NCI-H2196 (cell line): ENCODE data around the gene TMX4.
"Not testable (repeated sequence)": the region's sequence is repeated elsewhere in the genome, so short reads cannot be mapped to it uniquely, and the experiment has no call there.

Experiments used
- DNase-seq: peaks from one replicate; lab custom pipeline; 2025; ENCODE audit not compliant: unreplicated experiment; lab: John Stamatoyannopoulos, UW

TMX4 gene, protein sequence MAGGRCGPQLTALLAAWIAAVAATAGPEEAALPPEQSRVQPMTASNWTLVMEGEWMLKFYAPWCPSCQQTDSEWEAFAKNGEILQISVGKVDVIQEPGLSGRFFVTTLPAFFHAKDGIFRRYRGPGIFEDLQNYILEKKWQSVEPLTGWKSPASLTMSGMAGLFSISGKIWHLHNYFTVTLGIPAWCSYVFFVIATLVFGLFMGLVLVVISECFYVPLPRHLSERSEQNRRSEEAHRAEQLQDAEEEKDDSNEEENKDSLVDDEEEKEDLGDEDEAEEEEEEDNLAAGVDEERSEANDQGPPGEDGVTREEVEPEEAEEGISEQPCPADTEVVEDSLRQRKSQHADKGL

DNA sequence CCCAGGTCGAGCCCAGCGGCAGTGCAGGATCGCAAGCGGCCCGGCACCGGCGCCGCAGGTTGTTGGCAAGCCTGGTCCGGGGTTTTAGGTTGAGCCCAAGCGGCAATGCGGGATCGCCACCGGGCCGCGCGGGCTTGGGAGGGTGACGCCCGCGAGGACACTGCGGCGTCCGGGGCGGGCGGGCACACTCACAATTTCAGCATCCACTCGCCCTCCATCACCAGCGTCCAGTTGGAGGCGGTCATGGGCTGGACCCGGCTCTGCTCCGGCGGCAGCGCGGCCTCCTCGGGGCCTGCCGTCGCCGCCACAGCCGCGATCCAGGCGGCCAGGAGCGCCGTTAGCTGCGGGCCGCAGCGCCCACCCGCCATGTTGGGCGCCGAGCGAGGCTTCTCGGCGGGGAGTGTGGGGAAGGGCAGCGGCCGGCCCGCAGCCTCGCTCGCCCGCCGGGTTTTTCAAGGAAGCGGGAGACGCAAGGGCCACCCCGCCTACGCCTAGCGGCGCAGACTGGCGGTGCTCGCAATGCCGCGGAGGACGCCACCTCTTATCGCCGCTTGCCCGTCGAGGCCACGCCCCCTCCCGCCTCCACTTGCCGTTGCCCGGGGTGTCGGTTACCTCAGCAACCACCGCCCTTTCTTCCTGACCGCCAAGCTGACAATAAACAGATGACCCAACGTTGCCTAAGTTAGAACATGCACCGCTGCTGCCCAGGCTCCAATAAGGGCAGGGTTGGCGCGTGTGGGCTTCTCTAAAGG, at the start of gene TMX4:
TSS of gene TMX4 (minus strand) at position 516 of the 752 bp plus-strand sequence. CDS start at position 368, 148 bp downstream.
- DNase-seq: peak; percentile 98

DNA sequence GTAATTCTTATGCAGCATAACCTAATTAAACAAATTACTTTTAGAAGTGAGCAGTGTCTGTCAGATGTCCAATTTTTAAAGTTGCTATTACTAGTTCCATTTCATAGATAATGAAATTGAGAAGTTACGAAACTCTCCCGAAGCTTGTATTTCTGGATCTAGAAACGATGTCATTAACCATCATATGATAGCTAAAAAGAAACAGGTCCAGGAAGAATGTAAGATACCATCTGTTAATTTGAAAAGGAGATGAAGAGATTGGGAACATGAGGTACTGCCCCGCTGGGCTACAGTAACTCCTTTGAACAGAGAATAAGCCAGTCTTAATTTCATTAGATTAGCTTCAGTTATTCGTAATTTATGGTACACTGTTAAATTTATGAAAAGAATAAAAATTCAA, 47.5 kb upstream of the TMX4 start:
- DNase-seq: no peak

DNA sequence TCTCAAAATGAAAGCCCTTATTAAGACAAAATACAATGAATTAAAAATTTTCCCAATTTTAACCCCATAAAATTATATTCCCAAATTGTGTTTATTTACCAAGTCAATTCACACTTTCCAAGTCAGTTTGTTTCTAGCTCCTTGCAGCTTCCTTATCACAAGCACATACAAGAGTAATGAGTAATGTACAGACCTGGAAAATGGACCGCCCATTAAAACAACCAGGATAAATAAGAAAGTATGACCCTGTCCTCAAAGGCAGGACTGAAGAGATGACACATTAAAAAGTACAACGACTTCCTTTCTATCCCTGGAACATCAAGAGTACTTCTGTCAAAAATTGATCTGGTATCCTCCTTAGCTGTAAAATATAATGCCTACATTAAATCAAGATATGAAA, 47.1 kb upstream of the TMX4 start:
- DNase-seq: no peak

DNA sequence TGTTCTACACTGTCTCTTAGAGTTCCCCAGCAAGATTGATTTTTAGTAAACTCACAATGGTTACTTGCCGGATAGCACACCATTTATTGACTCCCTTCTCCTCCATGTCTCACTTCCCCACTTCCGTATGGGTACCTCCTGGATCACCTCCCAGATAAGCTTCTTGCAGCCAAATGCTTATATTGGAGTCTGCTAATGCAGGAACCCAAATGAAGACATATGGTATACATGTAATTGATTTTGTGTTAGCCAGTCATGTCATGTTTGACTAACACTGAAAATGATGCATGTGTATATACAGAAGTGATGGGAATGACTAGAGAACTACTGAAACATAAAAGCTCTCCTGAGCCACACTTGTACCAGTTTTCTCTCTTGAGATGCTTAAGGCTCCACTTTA, 46.1 kb upstream of the TMX4 start:
- DNase-seq: no peak

DNA sequence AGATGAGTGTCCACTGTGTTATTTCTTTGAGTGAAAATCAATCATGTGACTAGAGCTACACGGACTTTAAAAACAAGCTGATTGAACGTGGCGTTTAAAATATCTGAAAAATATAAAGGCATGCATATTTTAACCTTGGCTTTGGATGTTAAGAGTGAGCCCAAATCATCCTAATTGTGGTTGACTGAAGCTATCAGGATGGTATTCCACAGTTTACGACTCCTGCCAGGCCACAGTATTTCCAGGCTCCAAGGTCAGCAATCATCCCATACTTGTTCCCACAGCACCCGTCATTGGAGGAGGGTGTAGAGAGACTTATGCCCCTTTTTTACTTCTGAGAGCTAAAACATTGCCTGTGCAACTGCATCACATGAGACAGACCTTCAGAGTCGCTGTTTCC, 43.2 kb upstream of the TMX4 start:
- DNase-seq: no peak

DNA sequence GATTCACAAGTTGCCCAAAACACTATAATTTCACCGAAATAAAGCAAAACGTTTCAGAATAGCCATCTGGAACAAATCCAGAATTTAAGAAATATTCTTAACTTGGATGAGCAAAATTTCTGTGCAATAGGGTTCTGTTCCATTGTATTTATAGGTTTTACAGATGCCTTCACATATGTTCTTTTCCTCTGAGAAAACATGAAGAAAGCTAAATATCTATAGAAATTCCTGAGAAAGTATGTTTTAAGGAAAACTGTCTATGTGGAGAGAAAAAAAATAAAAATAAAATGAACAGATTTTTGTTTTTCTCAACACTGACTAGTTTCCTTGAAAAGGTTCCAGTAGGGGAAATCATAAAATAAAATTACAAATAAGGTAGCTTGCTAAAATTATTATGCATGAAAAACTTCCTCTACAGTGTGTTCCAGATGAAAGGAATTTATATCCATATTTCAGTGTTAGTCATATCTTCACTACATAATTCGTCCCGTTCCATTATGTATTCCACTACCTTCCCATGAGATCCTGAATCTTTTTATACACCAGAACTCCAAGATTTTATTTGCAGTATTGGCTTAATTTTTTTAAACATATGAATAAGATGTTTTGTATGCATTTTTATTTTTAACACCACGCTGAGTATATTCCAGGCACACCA, 42.4 kb upstream of the TMX4 start:
- DNase-seq: no peak

DNA sequence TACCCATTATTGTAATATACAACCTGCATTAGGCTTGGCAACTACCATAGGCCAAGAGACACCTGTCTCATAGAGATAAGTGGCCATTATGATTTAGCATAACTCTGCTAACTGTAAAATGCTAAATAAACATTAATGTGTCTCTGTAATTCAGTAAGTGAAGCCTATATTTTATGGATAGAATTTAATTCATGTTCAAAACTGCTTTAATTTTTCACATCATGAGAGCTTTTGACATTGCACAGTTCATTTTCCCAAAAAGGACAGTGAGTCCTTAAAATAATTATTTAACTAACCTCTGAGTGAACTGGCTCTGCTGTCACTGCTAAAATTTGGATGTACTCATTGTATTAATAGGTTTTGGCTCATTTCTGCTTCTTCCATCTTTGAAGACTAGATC, 41.4 kb upstream of the TMX4 start:
- no peak for DNase-seq

DNA sequence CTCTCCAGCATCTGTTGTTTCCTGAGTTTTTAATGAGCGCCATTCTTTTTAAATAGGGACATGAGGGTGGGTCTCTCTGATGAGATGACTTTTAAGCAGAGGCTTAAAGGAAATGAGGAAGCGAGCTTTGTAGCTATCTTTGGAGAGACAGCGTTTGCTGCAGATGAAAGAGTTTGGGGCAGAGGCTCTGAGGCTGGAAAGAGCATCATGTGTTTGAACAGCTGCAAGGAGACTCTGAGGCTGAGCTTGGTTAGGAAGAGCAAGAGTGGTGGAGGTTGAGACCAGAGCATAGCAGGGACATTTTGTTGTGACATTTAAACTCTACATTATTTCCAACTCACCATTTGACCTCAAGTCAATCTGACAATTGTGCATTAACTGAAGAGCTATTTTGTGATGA, 38.3 kb upstream of the TMX4 start:
- no peak for DNase-seq

DNA sequence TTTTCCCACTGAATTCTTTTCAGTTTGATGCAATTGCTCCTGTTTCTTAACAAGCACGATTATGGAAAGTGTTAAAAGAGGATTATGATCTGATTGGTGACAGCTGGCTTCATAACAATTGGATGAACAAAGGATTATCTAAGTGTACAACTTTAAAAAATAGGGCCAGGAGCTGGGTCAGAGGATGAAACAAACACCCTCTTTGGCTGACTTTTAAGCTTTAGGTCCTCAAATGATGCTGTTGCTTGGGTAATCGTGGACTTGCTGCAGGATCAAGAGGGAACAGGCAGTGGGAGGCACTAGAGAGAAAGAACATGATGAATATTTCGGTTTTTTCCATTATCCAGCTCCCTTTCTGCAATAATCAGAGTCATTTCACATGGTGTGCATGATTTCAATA, 35.5 kb upstream of the TMX4 start:
- DNase-seq: no peak

DNA sequence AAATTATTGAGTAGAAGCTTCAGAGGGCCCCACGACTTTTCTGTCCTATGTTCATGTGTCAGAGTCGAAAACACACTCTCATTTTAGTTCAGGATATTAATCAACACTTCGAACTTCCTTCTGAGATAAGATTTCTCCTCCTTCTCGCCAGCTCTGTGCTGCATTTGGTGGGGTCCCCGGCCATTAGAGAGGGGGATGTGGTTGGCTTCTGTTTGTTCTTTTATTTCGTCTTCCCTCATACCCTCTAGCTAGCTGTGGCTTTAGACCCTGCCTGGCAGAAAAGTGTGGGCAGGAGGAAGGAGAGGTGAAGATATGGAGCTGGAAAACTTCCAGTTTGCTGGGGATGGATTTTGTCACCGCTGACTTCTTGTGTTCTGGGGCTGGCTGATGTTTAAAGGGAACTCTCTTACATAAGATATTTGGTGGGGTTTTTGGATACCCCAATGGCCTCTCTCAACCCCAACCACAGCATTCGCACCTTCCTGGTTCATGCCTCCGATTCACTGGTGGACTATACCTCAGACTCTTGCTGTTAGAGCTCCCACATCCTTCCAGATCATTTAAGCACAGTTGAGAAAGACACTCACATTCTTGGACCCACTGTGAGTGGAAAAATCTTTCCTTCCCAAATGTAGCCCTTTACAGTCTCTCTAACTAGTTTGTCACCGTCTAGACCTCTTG, 30.7 kb upstream of the TMX4 start:
- DNase-seq: no peak

DNA sequence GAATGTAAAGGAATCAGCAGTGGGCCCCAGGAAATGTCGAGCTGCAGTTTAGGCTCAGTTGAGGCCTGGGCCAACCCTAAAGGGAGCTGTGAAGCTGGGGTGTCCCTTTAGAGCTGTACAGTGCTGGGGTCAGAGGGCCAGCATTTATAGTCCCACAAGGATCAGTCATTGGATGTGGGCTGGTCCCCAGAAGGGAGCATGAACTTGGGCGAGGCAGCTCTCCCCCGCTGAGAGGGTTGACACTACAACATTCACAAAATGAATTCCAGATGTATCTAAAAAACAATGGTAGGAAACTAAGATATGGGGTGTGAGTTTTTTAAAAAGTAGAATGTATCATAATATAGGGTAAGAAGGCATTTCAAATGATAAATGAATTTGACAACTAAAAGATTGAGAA, 29.7 kb upstream of the TMX4 start:
- DNase-seq: no peak

DNA sequence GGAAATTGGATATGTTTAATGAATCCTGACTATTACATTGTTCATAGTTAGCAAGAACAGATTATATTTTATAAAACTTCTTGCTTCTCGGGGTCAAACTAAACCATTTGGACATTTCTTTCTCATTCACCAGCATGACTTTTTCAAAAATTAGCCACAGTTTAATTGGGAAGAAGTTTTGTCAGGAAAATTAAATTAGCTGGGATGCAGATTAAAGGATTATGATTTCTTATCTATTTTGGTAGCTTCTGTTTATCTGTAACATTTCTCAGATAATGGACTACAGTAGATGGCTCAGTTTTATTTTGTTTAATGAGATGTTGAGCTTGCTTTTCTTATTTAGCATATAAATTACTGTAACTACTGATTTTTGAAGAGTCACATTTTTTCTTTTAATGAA, 26.4 kb upstream of the TMX4 start:
- DNase-seq: no peak

DNA sequence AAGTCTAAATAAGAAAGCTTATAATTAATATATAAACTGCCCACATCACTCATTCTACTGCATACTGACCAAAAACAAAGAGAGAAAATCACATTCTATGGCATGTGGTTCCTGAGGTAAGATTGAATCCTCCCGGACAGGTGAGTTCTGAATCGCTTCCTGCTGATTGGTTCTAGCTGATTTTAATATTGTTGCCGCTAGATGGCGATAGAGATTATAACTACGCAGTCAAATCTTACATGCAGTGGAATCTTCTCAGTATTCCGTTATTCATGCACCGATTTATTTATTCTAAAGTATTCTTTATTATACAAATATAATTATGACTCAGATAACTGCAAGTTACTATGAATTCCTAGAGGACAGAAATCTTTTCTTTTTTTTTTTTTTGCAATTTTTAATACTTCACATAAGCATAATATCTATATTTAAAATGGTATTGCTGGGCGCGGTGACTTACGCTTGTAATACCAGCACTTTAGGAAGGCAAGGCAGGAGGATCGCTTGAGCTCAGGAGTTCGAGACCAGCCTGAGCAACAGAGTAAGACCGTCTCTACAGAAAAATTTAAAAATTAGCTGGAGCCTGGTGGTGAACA, 24.2 kb upstream of the TMX4 start:
- peak; percentile 71 for DNase-seq

DNA sequence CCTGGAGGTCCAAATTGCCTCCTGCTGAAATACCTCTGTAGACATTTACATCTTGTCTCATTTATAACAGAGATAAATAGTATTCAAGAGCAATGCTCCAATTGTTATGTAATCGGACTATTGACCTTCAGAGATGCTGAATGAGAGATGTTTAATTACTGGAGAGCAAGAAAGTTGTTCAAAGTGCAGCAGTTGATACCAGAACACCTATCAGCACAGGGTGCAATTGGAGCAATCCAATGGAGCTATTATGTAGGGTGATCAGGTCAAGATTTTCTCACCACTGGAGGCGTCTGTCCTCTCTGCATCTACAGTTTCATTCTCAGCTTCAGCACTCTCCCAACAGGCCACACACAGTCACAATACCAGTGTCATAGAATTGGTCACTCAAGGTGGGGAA, 19.5 kb upstream of the TMX4 start:
- no peak for DNase-seq

DNA sequence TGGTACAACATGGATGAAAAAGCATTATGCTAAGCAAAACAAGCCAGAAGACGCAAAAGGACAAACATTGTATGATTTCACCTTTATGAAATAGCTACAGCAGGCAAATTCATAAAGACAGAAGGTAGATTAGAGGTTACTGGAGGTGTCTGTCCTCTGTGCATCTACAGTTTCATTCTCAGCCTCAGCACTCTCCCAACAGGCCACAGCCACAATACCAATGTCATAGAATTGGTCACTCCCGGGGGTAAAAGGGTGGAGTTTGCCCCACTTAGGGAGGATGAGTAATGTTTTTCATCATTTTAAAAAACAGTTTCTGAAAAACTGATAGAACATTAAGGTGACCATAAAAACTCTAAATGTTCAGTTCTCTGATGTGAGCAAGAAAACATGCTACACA, 17.2 kb upstream of the TMX4 start:
- no peak for DNase-seq

DNA sequence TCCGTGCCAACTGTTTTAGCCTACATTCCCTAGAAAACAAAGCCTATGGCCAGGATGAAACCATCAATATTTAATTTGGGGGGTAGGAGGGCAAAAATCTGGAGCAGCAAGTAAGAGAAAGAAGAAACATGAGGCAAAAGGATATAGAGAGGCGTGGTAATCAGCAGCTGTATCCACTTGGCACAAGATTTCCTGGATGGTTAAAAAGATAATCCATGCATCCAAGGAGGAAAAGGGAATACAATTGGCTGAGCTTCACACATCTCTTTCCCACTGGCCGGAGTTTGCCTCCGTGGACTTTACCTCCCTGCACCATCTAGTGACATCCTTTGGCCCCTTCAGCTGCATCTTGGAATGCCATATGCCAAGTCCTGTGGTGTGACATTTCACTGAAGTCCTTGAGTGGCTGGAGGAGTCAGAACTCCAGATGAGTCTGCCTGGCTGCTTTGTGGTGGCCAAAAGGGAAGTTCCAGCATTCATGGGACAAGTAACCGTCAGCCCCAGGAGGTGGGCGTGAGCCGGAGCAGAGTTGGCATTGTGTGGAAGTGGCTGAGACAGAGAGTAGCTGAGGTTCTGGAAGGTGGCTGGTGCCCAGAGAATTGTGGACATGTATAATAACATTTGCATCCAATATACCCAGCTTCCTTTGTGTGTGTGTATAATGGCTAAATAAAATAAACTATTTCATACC, 13.7 kb upstream of the TMX4 start:
- DNase-seq: no peak

DNA sequence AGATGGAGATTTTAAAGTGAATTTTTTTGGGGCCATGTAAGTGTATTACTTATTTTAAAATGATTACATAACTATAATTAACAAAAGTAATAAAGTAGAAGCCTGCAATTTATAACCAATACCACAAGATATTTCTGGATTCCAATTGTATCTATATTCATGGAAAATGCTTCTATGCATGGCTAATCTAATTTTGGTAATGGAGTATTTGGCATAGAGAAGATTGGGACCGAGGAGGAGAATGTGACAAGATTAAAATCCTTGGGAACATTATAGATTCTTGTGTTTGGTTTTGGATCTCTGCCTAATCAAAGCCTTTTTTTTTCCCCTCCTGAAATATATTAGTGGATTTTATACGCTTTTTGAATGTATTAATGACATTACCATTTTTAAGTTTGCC, 12.9 kb upstream of the TMX4 start:
- no peak for DNase-seq

DNA sequence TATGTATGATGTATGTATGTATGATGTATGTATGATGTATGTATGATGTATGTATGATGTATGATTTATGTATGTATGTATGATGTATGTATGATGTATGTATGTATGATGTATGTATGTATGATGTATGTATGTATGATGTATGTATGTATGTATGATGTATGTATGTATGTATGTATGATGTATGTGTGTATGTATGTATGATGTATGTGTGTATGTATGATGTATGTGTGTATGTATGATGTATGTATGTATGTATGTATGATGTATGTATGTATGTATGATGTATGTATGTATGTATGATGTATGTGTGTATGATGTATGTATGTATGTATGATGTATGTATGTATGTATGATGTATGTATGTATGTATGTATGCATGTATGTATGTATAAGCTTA, 12.0 kb upstream of the TMX4 start:
- not testable (repeated sequence) for DNase-seq

DNA sequence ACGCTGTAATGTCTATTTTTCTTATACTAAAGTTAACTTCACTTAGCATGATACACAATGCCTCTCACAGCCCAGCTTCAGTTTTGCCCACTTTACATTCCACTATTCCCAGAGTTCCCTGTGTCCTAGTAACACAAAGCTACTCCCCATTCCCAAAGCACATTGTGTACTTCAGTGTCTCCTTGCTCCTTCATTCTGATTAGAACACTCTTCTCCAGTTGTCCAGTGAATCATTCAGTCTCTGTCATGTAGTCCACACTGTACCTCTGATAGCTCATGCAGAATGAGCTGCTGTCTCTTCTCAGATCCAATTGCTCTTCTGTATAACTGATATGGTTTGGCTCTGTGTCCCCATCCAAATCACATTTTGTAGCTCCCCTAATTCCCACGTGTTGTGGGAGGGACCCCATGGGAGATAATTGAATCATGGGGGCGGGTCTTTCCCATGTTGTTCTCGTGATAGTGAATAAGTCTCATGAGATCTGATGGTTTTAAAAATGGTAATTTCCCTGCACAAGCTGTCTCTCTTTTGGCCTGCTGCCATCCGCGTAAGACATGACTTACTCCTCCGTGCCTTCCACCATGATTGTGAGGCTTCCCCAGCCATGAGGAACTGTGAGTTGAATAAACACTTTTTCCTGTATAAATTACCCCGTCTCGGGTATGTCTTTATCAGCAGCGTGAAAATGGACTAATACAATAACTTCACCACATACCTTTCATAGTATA, 2.1 kb upstream of the TMX4 start:
- no peak for DNase-seq
